K562 (cell line): ENCODE data around the gene PLEKHA7.

ENCODE experiments used
- EP300 ChIP-seq: IDR thresholded peaks from 2 replicates; pipeline ENCODE4 v1.6.1; 2012; ENCODE audit warnings: low read length, improper control_type of control experiment
- EZH2 ChIP-seq: IDR thresholded peaks from 2 replicates; pipeline ENCODE4 v1.6.1; 2012; ENCODE audit warnings: low read depth, mild to moderate bottlenecking, inconsistent platforms, low read length, borderline replicate concordance
- POLR2A ChIP-seq: fragments of 450-650 bp; conservative IDR thresholded peaks from 2 replicates; pipeline ENCODE4 v1.6.1; 2016

DNA sequence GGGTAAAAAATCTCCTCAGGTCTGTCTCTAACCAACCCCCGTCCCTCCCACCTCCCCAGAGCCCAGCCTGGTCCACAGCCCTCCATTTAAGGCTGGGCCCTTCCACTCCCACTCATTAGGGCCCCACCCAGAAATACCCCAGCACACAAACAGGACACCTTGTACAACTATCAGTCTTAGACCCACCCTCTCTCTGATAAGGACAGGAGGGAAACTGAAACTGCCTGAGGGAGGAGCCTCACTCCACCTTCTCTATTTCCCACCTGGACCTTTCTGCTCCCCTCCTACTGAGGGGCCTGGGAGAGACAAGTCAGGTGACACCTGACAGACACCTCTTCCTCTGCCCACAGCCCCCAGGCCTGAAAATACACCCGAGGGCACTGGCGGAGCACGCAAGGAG lies 90.2 kb downstream of the PLEKHA7 start:
- no peak for TF ChIP-seq EZH2
- no peak for TF ChIP-seq EP300
- no peak for TF ChIP-seq POLR2A
